Measurements from ENCODE around the gene MRTO4.

- TF ChIP-seq POLR2A (IDR thresholded peaks at IDR 0.05; ENCODE audit: extremely low read depth, insufficient read length): no peak
- TF ChIP-seq CTCF (IDR thresholded peaks at IDR 0.05; ENCODE audit: low read depth, low read length): no peak
These were observed 838 bp upstream of the MRTO4 start for GRCh38 chr1:19250629-19251304.
